Spleen (tissue), 11 donors: ENCODE measurements around the gene BCL6. TPM values are rescaled to one million over a fixed set of nuclear protein-coding genes. Genes with fewer than 3 reads are reported as not detected.

ENCODE experiments used
- DNase-seq: peaks from one replicate; pipeline ENCODE4 v3.0.0-alpha.2; 2020
- H3K27ac ChIP-seq, 8 donors: fragments of 200-600 bp; sonication (generic) in 7 of 8; 1 replicate in 4 of 8; 2 replicates in 4 of 8; pipeline versions ENCODE4 v1.5.0 to v1.8.0; 2016 to 2021; ENCODE audit warnings: inconsistent platforms in 4 of 8, mild to moderate bottlenecking in 4 of 8, moderate library complexity in 1 of 8
- H3K27me3 ChIP-seq, 7 donors: fragments of 200-600 bp; sonication (generic) in 6 of 7; replicated peaks in 1 of 7; 1 replicate in 4 of 7; 2 replicates in 3 of 7; pipeline versions ENCODE4 v1.5.0 to v1.8.0; 2016 to 2021; ENCODE audit warnings: inconsistent platforms in 3 of 7, mild to moderate bottlenecking in 1 of 7
- H3K36me3 ChIP-seq, 6 donors: fragments of 200-600 bp; sonication (generic) in 5 of 6; 1 replicate in 4 of 6; 2 replicates in 2 of 6; pipeline versions ENCODE4 v1.5.0 to v1.8.0; 2016 to 2021; ENCODE audit warnings: inconsistent platforms in 2 of 6
- H3K4me1 ChIP-seq, 6 donors: fragments of 200-600 bp; sonication (generic) in 5 of 6; 1 replicate in 3 of 6; 2 replicates in 3 of 6; pipeline versions ENCODE4 v1.5.0 to v1.8.0; 2016 to 2021; ENCODE audit warnings: inconsistent platforms in 3 of 6
- H3K4me3 ChIP-seq, 8 donors: fragments of 200-600 bp; sonication (generic) in 7 of 8; 1 replicate in 4 of 8; 2 replicates in 4 of 8; pipeline versions ENCODE4 v1.5.0 to v1.8.0; 2016 to 2021; ENCODE audit warnings: inconsistent platforms in 4 of 8, mild to moderate bottlenecking in 4 of 8, moderate library complexity in 2 of 8
- H3K9me3 ChIP-seq, 8 donors: fragments of 200-600 bp; sonication (generic) in 7 of 8; 1 replicate in 4 of 8; 2 replicates in 4 of 8; pipeline versions ENCODE4 v1.5.0 to v1.8.0; 2016 to 2021; ENCODE audit warnings: inconsistent platforms in 4 of 8
- CTCF ChIP-seq, 11 experiments: fragments of 200-600 bp in 7 of 11; fragments of 450-650 bp in 4 of 11; sonication (generic) in 4 of 11; IDR thresholded peaks in 8 of 11; conservative IDR thresholded peaks in 3 of 11; 1 replicate in 7 of 11; 2 replicates in 4 of 11; pipeline versions ENCODE4 v1.4.0 to v1.8.0; 2016 to 2021; ENCODE audit warnings: antibody characterized with exemption in 11 of 11, inconsistent platforms in 4 of 11, mild to moderate bottlenecking in 1 of 11
- POLR2A ChIP-seq, 3 donors: fragments of 450-650 bp; IDR thresholded peaks; one replicate each; pipeline ENCODE4 v1.5.1; 2017; ENCODE audit warnings: antibody characterized with exemption in 3 of 3, mild to moderate bottlenecking in 1 of 3
- POLR2AphosphoS5 ChIP-seq, 3 donors: sonication (generic); formaldehyde crosslinking; IDR thresholded peaks; one replicate each; pipeline ENCODE4 v1.5.1; 2017; ENCODE audit warnings: antibody characterized with exemption in 3 of 3
- WGBS, 5 donors: extraction: QIAGEN DNeasy Blood & Tissue Kit in 3 of 5; methylation state at CpG; one replicate each; pipeline versions ENCODE4 v1.1.5 to v1.1.7; 2013 to 2018; 5-methylcytosine and 5-hydroxymethylcytosine counted together
- intact Hi-C: fragments of 100-400 bp; cut with DNase I; formaldehyde crosslinking; loops from one replicate; pipeline ENCODE4 v1.15.0; 2023; ENCODE audit warnings: low total_unique reads
- polyA plus RNA-seq, 3 donors: library from polyadenylated mRNA; stranded (reverse); fragments of 200-250 nt; gene quantifications; one replicate each; pipeline ENCODE4 v1.2.1, GENCODE V29; 2013
- total RNA-seq, 7 donors: library from RNA; depleted of rRNA in 3 of 7; stranded (reverse); fragments of >200 nt in 3 of 7; fragmentation: NEBNext Ultra II Directional in 4 of 7; extraction: Animal tissue kit (Norgen Biotek cat#: 25700) in 4 of 7; gene quantifications; one replicate each; pipeline versions ENCODE4 v1.1.0 to v1.2.1, GENCODE V29; 2016 to 2021
- donor health status: healthy with polysubstance abuse.
- donor health status: DM: no; HTN: no; CAD: no; lungs with moderate emphysema.
- donor health status: DM: no; HTN: no; CAD: no.
- donor health status: Bipolar disorder and iron deficiency.
- donor health status: healthy.
- donor health status: DM: no; HTN: no; CAD: no.
- donor health status: DM: yes; HTN: yes; CAD: no.

BCL6 gene
- total and polyA plus RNA-seq, 10 donors, result 9.5 to 444 (median 132) TPM

GRCh38 chr3:187739561-187740332 lies 5.5 kb downstream of the BCL6 start:
- intact Hi-C loops, result loop anchor here (2.0 to 10.0 kb wide), 4 partner anchors 415 to 1495 kb away; partner anchors contain the start of gene LPP
- 1% methylated on average over 30 to 53 of the region's 53 CpGs for WGBS, 5 donors

DNA sequence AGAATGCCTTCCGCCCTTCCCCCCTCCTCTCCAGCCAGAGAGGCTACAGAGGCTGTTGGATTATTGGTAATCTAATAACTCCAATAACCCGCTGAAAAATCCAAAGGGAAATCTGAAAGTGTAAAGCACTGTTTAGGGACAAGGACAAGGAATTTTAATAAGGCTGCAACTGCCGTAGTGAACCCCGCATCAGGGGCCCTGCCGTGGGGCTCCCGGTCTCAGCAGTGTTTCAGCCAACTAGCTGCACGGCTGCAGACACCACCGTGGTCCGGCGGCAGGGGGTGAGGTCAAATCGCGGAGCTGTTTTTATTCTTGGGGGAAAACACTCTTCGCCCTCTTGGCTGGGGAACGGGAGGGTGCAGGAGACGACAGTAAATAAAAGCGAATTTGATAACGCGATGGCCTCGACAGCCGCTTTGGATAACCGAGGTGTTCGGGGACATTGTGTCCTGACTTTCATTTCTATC lies 6.1 kb downstream of the BCL6 start:
- Histone ChIP-seq H3K4me1 (peaks cover 12 to 95% (median 64%) of the 10 kb centered on the region in 6 donors), H3K27ac (peak overlapping the region; percentile 79 to 99 (median 99)), H3K27me3 (no peaks in the 10 kb centered on the region), H3K4me3 (peak overlapping the region; percentile 51 to 84 (median 64)), H3K9me3 (no peaks in the 10 kb centered on the region), H3K36me3 (peaks cover 0 to 18% (median 3%) of the 10 kb centered on the region in 6 donors)
- TF ChIP-seq CTCF (IDR thresholded peaks at IDR 0.05 in 8 of 11, conservative IDR thresholded peaks at IDR 0.05 in 3 of 11) (peak in 1 of 11 experiments; percentile 4), POLR2A (IDR thresholded peaks at IDR 0.05) (no peak), POLR2AphosphoS5 (IDR thresholded peaks at IDR 0.05) (peak in 1 of 3 donors; percentile 22)
- 0 to 2% (median 1%) methylated on average over 22 of the region's 22 CpGs for WGBS, 5 donors
- peak; percentile 89 for DNase-seq
- intact Hi-C loops, result loop anchor here (2.0 kb wide), 1 partner anchor 1216 kb away; no protein-coding TSS in a partner anchor

More at GRCh38 chr3:187739561-187740332, 5.5 kb downstream of the BCL6 start:
- no peaks in the 10 kb centered on the region for H3K9me3 ChIP-seq
- TF ChIP-seq POLR2A (IDR thresholded peaks at IDR 0.05) (no peak), POLR2AphosphoS5 (IDR thresholded peaks at IDR 0.05) (peak; percentile 73 to 94 (median 83)), CTCF (IDR thresholded peaks at IDR 0.05 in 8 of 11, conservative IDR thresholded peaks at IDR 0.05 in 3 of 11) (peak; percentile 95 to 99 (median 97))
- peak overlapping the region; percentile 83 to 99 (median 99) for H3K27ac ChIP-seq
- peaks cover 0 to 12% (median 0%) of the 10 kb centered on the region in 6 donors for H3K36me3 ChIP-seq
- H3K4me1 ChIP-seq, result peaks cover 12 to 89% (median 62%) of the 10 kb centered on the region in 6 donors
- no peaks in the 10 kb centered on the region for H3K27me3 ChIP-seq
- H3K4me3 ChIP-seq, result peak overlapping the region; percentile 51 to 84 (median 64)
- DNase-seq, result peak; percentile 96

GRCh38 chr3:187738331-187739093 lies 6.8 kb downstream of the BCL6 start:
- TF ChIP-seq POLR2AphosphoS5 (IDR thresholded peaks at IDR 0.05) (peak; percentile 72 to 76 (median 75)), POLR2A (IDR thresholded peaks at IDR 0.05) (no peak), CTCF (IDR thresholded peaks at IDR 0.05 in 8 of 11, conservative IDR thresholded peaks at IDR 0.05 in 3 of 11) (peak; percentile 56 to 85 (median 77))
- no peaks in the 10 kb centered on the region for H3K27me3 ChIP-seq
- WGBS, 5 donors, result 0 to 1% (median 1%) methylated on average over 24 to 43 of the region's 43 CpGs
- intact Hi-C loops, result loop anchor here (2.0 kb wide), 1 partner anchor 1216 kb away; no protein-coding TSS in a partner anchor
- peak; percentile 92 for DNase-seq
- peak overlapping the region; percentile 51 to 84 (median 64) for H3K4me3 ChIP-seq
- no peaks in the 10 kb centered on the region for H3K9me3 ChIP-seq
- H3K4me1 ChIP-seq, result peaks cover 12 to 92% (median 64%) of the 10 kb centered on the region in 6 donors
- peaks cover 0 to 24% (median 9%) of the 10 kb centered on the region in 6 donors for H3K36me3 ChIP-seq
- peak overlapping the region; percentile 79 to 99 (median 99) for H3K27ac ChIP-seq
